Cardiac fibroblast (primary cell): ENCODE results near the gene C1orf56.

ENCODE experiments used
- DNase-seq, 2 donors: peaks; one replicate each; pipeline versions ENCODE4 v3.0.0 to v3.0.0-alpha.2; 2010; ENCODE audit warnings: low read depth in 2 of 2
- H3K4me3 ChIP-seq, 2 donors: replicated peaks in 1 of 2; 1 replicate in 1 of 2; 2 replicates in 1 of 2; pipeline ENCODE4 v1.5.1; 2011; ENCODE audit warnings: low read depth in 2 of 2, low read length in 2 of 2, mild to moderate bottlenecking in 2 of 2, moderate library complexity in 1 of 2
- CTCF ChIP-seq: IDR thresholded peaks from one replicate; pipeline ENCODE4 v1.5.1; 2011; ENCODE audit warnings: low read depth, mild to moderate bottlenecking, low read length, inconsistent platforms

Gene C1orf56

GRCh38 chr1:151054971-151055547, 7.5 kb downstream of the C1orf56 start:
- H3K4me3 ChIP-seq: no peak overlapping the region
- DNase-seq: no peak
- TF ChIP-seq CTCF: no peak

- no peak for DNase-seq
- TF ChIP-seq CTCF: no peak
- no peak overlapping the region for H3K4me3 ChIP-seq
Observed at GRCh38 chr1:151055581-151055980, 8.0 kb downstream of the C1orf56 start.

DNA sequence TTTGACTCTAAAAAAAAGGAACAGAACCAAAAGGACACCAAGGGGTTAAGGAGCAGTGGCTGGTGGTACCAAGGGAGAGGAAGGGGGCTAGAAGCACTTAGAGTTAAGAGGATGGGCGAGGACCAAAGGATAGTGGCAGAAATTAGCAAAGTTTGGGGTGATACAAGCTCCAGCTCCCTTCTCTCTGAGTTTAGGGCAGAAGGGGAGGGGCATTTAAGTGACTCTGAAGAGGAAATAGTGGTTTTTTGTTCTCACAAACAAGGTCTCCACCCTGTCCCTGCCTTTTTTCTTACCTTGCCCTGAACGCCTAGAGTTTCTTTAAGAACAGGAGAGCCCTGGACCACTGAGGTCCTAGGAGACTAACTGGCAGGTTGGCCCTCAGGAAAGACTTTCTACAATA, 8.6 kb downstream of the C1orf56 start:
- DNase-seq: no peak

DNA sequence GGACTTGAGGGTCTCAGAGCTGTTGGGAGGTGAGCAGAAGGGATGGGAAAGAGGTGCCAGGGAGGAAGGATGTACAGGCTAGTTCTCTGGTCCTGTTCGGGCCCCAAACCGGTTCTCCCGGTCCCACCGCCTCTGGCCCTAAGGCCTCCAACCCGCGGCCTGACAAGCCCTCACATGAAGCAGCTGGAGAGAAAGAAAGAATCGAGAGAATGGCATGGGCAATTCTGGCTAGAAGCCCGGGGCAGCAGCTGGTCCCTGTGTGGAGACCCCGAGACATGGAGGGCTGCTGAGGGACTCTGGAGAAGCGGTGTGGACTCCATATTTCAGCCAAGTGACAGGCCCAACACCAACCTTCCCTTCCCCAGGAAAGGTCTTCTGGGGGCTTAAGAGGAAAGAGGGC, 11.1 kb downstream of the C1orf56 start:
- DNase-seq: peak; percentile 17 to 40
- H3K4me3 ChIP-seq: peak overlapping the region; percentile 83 to 94
- no peak for TF ChIP-seq CTCF

More for the DNA sequence above, 8.6 kb downstream of the C1orf56 start:
- no peak for TF ChIP-seq CTCF
- H3K4me3 ChIP-seq: no peak overlapping the region

GRCh38 chr1:151059109-151060006, 11.8 kb downstream of the C1orf56 start, which contains the start of gene CDC42SE1:
TSS of gene CDC42SE1 (minus strand) at chr1:151059622. CDS start at chr1:151055730, 3,892 bp downstream.
- peak; percentile 83 to 85 for DNase-seq
- peak within 1 kb of the TSS; percentile 83 to 94 for H3K4me3 ChIP-seq
- TF ChIP-seq CTCF: peak; percentile 73

DNA sequence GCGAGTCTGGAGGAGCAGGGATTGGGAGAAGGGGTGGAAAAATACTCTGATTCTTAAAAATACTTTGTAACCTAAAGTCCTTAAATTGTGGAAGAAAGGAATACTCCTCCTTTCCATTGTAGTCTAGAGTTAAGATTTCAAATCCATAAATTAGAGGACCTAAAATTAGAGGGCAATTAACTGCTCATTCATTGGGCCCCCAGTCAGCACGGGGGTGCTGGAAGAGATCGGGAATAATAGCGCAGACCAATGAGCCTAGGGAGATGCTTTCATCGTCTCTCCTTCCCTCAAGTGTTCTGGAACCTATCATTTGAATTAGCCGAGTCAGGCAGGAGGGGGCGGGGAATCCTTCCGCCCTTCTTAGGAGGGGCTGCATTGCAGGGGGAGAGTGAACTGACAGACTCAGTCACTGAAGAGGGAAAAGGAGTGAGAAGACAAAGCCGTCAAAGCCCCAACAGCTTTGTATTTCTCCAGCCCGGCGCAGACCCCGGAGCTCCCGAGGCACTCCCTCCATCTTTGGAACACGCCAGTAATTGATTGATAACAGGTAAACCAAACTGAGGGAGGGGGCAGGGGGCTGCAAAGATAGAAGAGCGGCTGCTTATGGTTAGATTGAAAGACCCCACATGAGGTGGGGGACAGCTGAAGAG, 12.6 kb downstream of the C1orf56 start, which contains the start of gene MLLT11:
MLLT11 (plus strand) TSS at position 391 of the 650 bp plus-strand sequence. CDS start 6,828 bp downstream, outside the sequence.
- peak; percentile 63 to 66 for DNase-seq
- TF ChIP-seq CTCF: no peak

More for the DNA sequence above, 12.6 kb downstream of the C1orf56 start, which contains the start of gene MLLT11:
- H3K4me3 ChIP-seq: peak within 1 kb of the TSS; percentile 83 to 94
